H7 (cell line): ENCODE results near the gene OLFM1. TPM values are rescaled to one million over a fixed set of nuclear protein-coding genes. Genes with fewer than 3 reads are reported as not detected.
A peak's percentile ranks its signal among the peaks of the same experiment; 100 is the strongest.

ENCODE experiments used
- DNase-seq: peaks from one replicate; pipeline ENCODE4 v3.0.0; 2012
- H3K27me3 ChIP-seq: 2 replicates; pipeline ENCODE4 v1.6.0; 2011; ENCODE audit warnings: mild to moderate bottlenecking, low read length; ENCODE audit not compliant: control insufficient read depth, insufficient read depth
- H3K36me3 ChIP-seq: replicated peaks from 2 replicates; pipeline ENCODE4 v1.5.1; 2011; ENCODE audit warnings: low read length; ENCODE audit not compliant: control insufficient read depth, insufficient read depth
- H3K4me3 ChIP-seq: 2 replicates; pipeline ENCODE4 v1.5.1; 2011; ENCODE audit warnings: low read depth, mild to moderate bottlenecking, control low read depth, low read length, moderate library complexity; ENCODE audit not compliant: insufficient read depth
- total RNA-seq: library from RNA; depleted of rRNA; stranded (reverse); fragments of >200 nt; shearing (Covaris generic); gene quantifications from 2 replicates; pipeline ENCODE4 v1.2.3, GENCODE V29; 2014

OLFM1 gene
- total RNA-seq, 1 experiment from 2014 or later: 58.2 TPM

DNA sequence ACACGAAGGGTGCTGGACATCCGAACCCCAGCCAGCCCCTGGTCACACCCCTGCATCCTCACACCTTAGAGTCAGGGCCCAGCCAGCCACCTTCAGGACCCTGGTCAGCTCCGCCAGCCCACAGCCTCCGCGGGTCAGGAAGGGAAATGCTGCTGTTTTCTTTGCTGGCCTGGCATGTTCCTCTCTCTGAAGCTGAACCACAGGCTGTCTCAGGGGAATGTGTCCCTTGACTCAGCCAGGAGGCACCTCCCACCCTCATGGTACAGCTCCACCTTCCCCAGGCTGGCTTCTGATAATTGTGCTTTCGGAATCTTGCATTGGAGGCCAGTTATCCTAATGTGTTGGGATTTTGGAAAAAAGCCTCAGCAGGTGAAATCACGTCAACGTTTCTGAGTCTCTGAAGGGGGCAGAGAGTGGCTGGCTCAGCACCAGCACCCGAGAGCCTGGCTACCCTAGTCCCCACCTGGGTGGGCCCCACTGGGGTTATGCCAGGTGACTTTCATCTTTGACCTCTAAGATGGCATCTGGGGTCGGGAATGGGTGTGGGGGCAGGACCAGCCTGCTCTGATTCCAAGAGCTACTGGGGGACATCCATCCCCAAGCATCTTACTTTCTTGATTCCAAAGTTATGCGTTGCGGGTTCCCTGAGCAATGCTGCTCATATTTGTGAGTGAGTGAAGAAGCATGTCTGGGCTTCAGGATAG lies 9.8 kb upstream of the OLFM1 start:
- DNase-seq: peak; percentile 93
- H3K4me3 ChIP-seq: no peak overlapping the region

DNA sequence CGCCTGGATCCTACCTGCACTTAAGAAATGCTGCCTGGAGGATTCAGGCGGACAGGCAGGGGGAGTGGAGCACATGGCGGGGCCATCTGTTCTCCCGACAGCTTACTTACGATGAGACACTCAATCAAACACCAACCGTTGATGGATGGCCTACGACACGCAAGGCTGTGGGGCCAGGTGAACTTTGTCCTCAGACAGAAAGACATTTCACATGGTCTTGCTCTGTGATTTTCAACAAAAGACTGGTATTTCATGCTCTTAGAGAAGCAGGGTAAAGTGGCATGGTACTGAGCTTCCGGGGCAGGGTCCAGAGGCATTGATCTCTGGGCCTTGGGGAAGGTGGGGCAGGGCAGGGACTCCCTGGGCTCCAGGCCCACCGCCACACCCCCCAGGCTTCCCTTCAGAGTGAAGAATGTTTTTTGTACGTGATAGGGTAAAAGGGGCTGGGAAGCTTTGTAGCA lies 9.1 kb upstream of the OLFM1 start:
- Histone ChIP-seq H3K36me3 (no peaks in the 10 kb centered on the region), H3K27me3 (peaks cover 19% of the 10 kb centered on the region), H3K4me3 (no peak overlapping the region)
- no peak for DNase-seq

More for the DNA sequence above, 9.8 kb upstream of the OLFM1 start:
- H3K27me3 ChIP-seq: peaks cover 19% of the 10 kb centered on the region
- no peaks in the 10 kb centered on the region for H3K36me3 ChIP-seq

DNA sequence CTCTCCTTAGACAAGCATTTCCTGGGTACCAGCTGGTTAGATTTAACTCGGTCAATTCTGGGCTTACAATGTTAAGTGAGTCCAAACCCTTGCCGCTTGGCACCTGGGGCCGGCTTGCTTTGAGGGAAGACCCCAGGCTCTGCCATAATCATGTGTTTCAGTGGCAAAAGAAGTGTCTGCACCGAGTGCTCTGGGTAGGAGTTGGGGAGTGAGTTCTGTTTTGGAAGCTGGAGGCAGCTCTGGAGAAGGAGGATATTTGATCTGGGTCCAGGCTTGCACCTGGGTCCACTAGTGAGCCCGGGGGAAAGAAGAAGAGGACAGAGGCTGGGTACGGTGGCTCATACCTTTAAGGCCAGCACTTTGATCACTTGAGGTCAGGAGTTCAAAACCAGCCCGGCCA lies 8.4 kb upstream of the OLFM1 start:
- DNase-seq: no peak
- peaks cover 19% of the 10 kb centered on the region for H3K27me3 ChIP-seq
- H3K4me3 ChIP-seq: no peak overlapping the region
- no peaks in the 10 kb centered on the region for H3K36me3 ChIP-seq

DNA sequence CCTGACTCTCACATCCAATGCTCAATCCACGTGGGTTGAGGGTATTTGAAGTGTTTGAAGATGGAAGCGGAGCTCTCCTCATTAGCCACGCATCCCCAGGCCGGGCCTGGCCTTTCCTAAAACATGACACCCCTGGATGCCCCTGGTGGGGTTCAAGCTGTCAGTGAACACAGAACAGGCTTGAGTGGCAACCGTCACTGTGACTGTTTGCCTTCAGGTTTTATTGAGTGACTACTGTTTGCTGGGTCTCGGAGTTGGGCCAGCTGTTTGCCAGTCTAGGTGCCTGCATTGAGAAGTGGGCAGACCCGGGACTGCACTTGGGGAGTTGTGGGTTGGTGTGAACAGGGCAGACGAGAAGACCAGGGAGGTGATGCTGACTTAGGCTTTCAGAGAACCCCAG lies 7.8 kb upstream of the OLFM1 start:
- H3K36me3 ChIP-seq: no peaks in the 10 kb centered on the region
- no peak for DNase-seq
- H3K4me3 ChIP-seq: no peak overlapping the region
- H3K27me3 ChIP-seq: peaks cover 17% of the 10 kb centered on the region

DNA sequence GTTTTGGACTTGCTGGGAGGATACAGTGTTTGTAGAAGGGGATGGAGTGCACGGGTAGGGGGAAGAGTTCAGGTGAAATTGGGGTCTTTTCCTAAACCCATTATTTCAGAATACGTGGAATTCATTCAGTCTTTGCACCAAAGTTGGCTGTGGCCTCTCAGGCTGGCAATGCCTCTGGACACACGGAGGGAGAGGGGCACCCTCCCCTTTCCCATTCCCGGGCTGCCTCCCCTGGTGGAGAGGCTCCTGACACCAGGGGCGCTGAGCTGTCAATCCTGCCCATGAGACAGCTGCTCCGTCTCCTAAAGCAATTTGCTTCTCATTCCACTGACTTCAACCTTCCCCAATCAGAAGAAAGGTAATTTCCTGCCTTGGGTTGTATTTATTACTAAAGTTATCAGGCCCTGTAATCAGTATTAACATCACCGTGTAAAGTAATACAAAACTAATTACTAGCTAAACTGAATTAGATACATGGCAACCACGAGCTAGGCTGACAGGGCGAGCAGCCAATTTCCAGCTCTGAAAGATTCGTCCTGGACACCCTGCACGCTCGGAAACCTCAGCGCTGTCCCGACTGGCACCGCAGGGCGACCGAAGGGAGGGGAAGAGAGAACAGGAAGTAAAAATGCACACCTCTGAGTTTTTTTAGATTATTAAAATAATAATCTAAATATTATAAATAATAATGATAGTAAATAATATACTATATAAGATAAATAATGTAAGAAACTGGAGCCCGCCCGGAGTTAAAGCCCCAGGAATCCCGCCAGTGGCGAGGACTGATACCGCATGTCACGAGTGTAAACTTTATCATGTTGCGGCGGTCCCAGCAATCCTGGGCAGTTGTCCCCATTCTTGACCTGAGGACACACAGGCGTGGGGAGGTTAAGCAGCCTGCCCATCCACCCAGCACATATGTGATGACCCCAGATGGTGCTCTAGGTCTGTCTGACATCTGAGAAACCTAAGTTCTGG lies 6.9 kb upstream of the OLFM1 start:
- Histone ChIP-seq H3K27me3 (peaks cover 12% of the 10 kb centered on the region), H3K4me3 (no peak overlapping the region), H3K36me3 (no peaks in the 10 kb centered on the region)
- DNase-seq: no peak

DNA sequence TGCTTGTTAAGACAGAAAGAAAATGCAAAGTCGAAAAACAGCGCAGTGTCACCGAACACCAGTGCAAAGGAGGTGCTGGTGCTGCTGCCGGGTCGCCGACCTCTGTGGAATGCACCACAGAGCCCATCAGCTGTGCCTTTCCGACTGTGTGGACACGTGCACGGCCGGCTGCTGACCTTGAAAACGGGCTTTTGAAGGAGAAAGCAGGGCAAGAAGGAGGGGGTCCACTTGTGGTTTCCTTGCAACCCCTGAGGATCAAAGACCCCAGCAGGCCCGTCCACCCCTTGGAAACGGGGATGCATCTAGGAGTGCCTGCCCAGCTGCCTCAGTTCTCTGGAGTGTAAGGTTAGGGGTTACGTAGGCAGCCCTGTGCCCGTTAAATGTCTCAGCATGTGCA lies 6.2 kb upstream of the OLFM1 start:
- Histone ChIP-seq H3K36me3 (no peaks in the 10 kb centered on the region), H3K4me3 (no peak overlapping the region), H3K27me3 (peaks cover 7% of the 10 kb centered on the region)
- DNase-seq: no peak

DNA sequence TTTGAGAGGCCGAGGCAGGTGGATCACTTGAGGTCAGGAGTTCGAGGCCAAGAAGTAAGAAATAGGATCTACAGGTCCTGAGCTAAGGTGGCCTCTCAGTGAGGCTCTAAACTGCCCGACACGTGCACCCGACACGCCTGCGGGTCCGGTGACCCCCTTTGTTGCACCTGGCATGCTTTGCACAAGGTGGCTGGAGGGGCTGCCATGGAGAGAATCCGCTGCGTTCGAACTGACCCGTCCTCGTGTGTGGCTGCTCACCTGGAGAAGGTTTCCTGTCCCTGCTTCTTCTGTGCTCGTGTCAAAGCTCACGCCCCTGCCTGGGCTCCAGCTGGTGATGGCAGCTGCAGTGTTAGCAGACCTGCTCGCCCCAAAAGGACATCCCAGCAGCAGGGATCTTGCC lies 5.7 kb upstream of the OLFM1 start:
- H3K4me3 ChIP-seq: no peak overlapping the region
- peaks cover 5% of the 10 kb centered on the region; the same call in 1 of the 2 replicates for H3K27me3 ChIP-seq
- no peak for DNase-seq
- H3K36me3 ChIP-seq: no peaks in the 10 kb centered on the region

DNA sequence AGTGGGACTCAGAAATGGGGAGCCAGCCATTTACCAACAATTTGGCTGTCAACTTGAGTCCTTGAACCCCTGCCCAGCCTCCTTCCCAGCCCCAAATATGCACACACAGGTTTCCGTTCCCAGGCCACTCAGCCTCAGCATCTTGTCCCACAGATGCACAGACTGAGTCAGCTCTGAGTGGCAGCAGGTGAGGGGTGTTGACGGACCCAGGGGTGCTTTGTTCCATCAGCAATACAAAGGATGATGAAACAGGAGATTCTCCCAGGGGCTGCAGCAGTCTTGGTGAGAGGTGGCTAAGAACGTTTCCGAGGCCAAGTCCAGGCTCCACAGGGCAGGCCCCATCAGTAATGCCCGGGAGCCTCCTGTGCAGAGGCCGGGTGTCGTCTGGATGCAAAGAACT lies 4.9 kb upstream of the OLFM1 start:
- peaks cover 6% of the 10 kb centered on the region; the same call in 1 of the 2 replicates for H3K27me3 ChIP-seq
- no peak overlapping the region for H3K4me3 ChIP-seq
- DNase-seq: no peak
- H3K36me3 ChIP-seq: no peaks in the 10 kb centered on the region

DNA sequence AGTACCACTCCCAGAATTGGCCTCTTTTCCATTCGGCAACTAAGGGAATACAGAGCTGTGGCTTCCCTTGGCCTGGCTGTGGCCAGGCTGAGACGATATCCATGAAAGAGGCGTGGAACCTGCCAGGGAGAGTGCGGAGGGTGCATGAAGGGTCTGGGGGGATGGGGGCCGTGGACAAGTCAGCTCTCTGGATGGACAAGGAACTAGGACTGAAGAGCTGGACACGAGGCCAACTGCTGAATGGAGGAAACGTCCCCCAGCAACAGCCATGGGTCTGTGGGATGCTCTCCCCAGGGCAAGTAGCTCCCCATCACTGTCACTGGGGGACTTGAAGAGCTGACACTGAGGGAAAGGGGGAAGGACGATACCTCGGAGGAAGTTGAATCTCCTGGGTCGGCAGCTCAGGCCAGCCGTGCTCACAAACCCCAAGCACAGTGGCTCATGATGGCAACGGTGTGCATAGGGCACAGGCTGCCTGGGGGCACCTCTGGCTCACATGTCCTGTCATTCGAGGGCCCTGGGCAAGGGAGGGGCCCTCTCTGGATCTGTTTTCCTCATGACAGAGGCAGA lies 4.1 kb upstream of the OLFM1 start:
- Histone ChIP-seq H3K36me3 (no peaks in the 10 kb centered on the region), H3K27me3 (peaks cover 10% of the 10 kb centered on the region), H3K4me3 (no peak overlapping the region)
- DNase-seq: no peak

DNA sequence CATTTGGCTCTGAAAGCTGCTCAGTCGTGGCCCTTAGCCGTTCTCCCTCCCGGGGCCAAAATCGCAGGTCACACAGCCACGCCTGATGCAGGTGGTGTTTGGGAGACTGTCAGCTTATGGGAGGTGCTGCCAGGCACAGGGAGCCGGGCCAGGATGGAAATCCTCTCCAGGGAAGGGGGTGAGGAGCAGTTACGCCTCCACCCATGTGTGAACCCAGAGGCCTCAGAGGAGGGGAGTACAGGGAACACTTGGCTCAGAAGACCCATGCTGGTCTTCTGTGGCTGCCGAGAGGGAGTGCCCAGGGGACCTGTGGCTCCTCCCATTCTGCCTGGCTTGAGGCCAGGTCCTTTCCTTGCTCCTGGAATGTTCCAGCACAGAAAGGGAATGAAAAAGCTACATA lies 3.6 kb upstream of the OLFM1 start:
- Histone ChIP-seq H3K4me3 (no peak overlapping the region), H3K36me3 (no peaks in the 10 kb centered on the region), H3K27me3 (peaks cover 15% of the 10 kb centered on the region)
- no peak for DNase-seq

DNA sequence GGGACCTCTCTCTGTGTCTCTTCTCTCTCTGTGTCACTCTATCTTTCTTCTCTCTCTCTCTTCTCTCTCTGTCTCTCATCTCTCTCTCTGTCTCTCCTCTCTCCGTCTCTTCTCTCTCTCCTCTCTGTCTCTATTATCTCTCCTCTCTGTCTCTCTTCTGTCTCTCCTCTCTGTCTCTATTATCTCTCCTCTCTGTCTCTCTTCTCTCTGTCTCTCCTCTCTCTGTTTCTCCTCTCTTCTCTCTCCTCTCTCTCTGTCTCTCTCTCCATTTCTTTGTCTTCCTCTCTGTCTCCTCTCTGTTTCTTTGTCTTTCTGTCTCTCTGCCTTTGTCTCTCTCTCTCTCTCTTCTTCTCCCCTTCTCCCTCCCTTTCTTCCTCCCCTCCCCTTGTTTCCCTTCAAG lies 3.2 kb upstream of the OLFM1 start:
- DNase-seq: no peak
- no peaks in the 10 kb centered on the region for H3K36me3 ChIP-seq
- no peak overlapping the region for H3K4me3 ChIP-seq
- H3K27me3 ChIP-seq: peaks cover 19% of the 10 kb centered on the region

DNA sequence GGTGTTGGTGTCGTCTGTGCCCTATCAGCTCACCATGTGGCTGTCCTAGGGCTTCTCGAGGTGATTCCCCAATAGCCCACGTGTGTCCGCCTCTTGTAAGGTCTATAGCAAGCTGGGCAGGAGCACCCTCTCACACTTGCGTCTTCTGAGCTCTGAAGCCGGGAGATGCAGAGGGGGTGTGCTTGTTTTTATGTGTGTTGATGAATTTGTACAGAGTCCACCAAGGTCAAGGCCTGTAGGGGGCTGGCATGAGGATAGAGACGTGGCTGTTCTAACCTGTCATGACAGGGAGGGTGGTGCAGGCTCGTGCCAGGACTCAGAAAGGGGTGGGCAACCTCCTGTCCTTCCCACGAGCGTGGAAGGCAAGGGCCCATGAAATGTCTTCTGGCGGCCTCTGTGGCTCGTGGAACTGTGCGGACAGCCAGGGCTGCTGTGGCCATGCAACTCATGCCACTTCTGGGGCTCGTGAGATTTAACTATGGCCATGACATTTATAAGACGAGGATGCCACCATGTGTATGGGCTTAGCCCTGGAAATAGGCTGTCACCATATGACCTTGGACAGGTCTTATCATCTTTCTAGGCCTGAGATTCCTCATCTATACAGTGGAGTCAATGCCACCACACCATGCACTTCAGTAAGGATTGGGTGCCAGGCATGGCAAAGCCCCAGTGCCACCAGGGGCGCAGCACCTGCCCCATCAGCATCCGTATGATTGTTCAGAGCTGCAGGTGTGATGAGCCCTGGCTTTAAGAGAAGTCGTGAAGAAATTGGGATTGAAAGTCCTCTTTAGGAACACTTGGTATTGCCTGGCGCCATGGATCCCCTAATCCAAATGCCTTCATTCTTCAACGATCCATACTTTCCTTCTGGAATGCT lies 2.3 kb upstream of the OLFM1 start:
- no peak for DNase-seq
- H3K36me3 ChIP-seq: no peaks in the 10 kb centered on the region
- H3K4me3 ChIP-seq: no peak overlapping the region
- H3K27me3 ChIP-seq: peaks cover 22% of the 10 kb centered on the region

DNA sequence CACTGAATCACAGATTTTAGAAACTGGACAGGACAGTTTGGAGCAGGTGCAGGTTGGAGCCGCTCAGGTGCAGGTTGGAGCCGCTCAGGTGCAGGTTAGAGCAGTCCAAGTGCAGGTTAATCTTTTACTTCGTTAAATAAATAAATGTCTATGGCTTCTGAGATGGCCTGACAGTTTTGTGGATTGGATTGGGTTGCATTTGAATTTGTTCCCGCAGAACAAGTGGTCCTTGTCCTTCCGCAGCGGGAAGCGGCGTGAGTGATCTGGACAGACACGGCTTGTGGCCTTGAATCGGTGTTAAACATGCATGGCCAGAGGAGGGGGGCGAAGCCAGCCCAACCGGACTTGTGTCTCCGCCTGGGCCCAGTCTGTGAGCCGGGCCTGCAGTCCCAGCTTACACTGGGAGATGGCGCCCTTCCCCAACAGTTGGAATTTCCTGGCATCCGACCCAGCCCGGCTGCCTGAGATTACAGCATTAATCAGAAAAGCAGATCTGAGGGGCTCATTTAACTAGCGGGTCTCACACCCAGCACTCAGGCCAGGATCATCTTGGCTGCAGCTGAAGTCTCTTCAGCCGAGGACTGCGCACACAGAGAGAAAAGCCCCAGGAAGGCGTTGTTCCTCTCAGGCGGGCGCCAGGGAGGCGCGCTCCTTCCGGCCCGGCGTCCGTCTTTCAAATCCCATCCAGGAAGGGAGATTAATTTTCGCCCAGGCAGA lies 1.5 kb upstream of the OLFM1 start:
- H3K36me3 ChIP-seq: no peaks in the 10 kb centered on the region
- H3K27me3 ChIP-seq: peaks cover 22% of the 10 kb centered on the region

More for the DNA sequence above, 1.5 kb upstream of the OLFM1 start:
- peak overlapping the region; percentile 15; the same call in 1 of the 2 replicates for H3K4me3 ChIP-seq
- DNase-seq: peak; percentile 96
